ENCODE measurements around the gene PSMD10.

Gene PSMD10

GRCh38 chrX:108070891-108071290 is 20.5 kb downstream of the PSMD10 start:
- DNase-seq = no peak

DNA sequence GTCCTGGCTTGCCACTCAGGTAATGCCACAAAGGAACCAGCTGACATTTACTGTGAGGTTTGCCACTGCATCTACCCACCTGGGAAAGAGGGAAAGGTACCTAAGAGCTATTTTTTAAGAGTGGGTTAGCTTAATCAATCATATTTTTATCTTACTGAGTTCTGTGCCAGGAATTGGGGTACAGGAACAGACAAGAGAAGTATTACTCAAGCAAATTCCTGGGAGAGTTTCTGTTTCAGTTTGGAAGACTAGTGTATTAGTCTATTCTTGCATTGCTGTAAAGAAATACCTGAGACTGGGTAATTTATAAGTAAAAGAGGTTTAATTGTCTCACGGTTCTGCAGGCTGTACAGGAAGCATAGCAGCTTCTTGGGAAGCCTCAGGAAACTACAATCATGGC is 23.2 kb downstream of the PSMD10 start:
- DNase-seq = no peak

DNA sequence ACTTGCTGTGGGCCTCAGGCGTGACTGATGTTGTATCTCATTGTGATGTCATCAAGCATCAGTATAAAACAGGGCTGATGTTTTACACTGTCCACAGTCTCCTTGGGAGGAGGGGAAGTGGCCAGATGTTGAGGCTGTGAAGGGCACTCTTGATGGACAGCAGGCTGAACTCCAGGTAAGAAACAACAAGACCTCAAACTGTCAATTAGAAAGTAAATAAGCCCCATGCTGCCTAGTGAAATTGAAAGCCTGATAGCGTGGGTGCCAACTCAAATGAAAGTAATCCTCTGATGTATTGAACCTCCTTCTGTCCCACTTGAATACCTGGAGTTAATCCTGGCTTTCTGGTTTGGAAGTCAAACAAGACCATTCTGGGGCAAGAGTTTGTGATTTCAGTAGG is 26.7 kb downstream of the PSMD10 start:
- no peak for DNase-seq

DNA sequence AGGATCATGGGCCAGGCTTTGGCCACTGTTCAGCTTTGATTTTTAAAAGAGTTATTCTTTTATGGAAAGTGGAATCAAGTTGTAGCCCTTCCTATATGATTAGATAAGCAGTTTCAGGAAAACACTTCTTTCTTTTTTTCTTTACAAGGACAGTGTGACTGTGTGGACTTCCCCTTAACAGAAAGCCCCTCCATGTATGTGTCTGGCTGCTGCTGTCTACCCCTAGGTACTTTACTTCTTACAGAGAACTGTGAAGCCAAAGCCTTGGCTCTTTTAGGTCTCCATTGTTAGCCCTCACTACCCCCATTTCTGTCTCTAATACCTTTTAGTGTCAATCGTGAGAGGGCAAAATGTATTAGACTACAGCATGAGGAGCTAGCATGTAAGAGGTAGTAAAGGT is 27.3 kb downstream of the PSMD10 start:
- no peak for DNase-seq

GRCh38 chrX:108059801-108060200 is 31.5 kb downstream of the PSMD10 start:
- DNase-seq = no peak

DNA sequence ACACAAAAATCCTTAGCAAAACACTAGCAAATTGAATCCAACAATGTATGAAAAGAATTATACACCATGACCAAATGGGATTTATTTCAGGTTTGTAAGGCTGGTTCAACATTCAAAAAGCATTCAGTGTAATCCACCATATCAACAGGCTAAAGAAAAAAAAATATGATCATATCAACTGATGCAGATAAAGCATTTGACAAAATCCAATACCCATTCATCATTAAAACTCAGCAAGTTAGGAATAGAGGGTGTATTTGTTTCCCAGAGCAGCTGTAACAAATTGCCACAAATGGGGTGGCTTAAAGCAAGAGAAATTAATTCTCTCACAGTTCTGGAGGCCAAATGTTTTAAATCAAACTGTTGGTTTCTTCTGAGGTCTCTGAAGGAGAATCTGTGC is 35.8 kb downstream of the PSMD10 start:
- no peak for DNase-seq

DNA sequence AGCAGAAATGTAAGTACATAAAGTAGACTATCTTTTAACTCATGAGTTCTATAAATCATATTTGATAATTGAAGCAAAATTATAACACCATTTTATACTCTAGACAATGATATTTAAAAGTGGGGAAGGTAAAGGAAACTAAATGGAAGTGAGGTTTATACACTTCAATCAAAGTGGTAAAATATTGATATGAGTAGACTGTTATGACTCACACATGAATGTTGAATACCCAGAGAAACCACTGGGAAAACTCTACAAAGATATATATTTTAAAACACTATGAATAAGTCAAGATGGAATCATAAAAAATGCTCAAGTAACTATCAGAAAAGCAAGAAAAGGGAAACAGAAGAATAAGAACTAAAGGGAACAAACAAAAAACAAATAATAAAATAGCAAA is 38.1 kb downstream of the PSMD10 start:
- no peak for DNase-seq

- no peak for DNase-seq
Observed at GRCh38 chrX:108049649-108050048, 41.7 kb downstream of the PSMD10 start.

DNA sequence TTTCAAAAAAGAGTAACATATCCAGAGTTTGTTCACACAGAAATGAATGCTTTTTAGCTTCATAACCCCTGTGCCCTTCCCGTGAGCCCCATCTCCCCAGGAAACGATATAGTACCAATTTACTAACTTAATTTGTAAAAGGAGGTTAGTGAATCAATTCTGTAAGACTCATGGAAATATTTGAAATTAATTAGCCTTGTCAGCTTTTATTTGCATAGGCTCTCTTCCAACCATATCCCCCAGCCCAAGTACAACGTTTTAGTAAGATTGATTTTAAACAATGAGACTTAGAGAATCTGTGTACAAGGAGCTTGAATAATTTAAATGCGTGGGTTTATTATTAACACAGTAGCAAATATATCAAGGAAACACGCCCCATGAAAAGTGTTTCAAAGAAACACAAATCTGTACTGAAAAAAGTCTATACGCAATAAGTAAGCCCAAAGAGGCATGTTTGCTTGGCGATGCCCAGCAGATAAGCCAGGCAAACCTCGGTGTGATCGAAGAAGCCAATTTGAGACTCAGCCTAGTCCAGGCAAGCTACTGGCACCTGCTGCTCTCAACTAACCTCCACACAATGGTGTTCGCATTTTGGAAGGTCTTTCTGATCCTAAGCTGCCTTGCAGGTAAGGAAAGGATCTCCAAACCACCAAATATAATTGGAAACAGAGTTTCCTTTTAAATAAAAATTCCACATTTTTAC is 46.6 kb downstream of the PSMD10 start, which contains the start of gene VSIG1:
VSIG1 (plus strand) TSS at position 512 of the 703 bp plus-strand sequence; CDS start at position 578, 66 bp downstream.
- no peak for DNase-seq

DNA sequence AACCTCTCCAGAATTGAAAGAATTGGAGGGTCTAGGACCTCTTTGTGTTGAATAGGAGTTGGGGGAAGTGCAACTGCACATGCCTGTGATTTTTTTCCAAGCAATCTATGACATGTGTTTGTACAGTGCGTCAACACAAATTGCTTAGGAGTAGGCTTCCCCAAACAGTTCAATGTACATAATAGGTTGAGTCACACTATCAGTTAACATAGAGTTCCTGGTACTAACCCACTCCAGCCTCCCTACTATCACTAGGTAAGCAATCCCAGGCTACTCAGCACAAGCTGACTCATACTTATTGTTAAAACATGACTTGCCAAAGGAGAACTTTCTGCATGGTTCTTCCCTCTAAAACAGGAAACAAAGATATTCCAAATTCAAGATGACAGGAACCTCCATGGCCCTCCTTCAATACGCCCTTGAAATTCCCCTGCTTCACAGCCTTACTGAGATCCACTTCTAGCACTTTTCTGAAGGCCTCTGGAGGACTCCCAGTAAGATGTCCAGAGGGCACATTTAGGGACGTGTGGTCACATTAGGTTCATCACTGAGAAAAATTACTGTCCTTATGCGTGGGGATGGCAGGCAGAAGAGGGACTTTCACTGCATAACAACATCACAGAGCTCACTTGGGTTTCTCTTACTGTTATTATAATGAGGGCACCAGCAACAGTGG is 54.9 kb downstream of the PSMD10 start:
- no peak for DNase-seq

- no peak for DNase-seq
Observed at GRCh38 chrX:108034725-108035124, 56.6 kb downstream of the PSMD10 start.

Data from stimulated activated CD4-positive, alpha-beta T cell treated with anti-CD3 and anti-CD28 coated beads, Interleukin-2, amount 100 ng/mL, for 48 hours (primary cell).